ENCODE measurements around the gene BASP1.

Gene BASP1

GRCh38 chr5:17290540-17290974, 73.1 kb downstream of the BASP1 start:
- no peak for DNase-seq (ENCODE audit: low read depth)
- no peak overlapping the region for H3K4me3 ChIP-seq (ENCODE audit: low read depth, low read length)
- no peak for TF ChIP-seq CTCF (IDR thresholded peaks at IDR 0.05; ENCODE audit: low read depth, low read length)
- TF ChIP-seq POLR2A (IDR thresholded peaks at IDR 0.05; ENCODE audit: extremely low read depth, insufficient read length): no peak
- no peak for TF ChIP-seq MAX (IDR thresholded peaks at IDR 0.05; ENCODE audit: low read depth, low read length)
- TF ChIP-seq MYC (IDR thresholded peaks at IDR 0.05; ENCODE audit: low read depth, low read length): no peak

- no peak for DNase-seq (ENCODE audit: low read depth)
- TF ChIP-seq POLR2A (IDR thresholded peaks at IDR 0.05; ENCODE audit: extremely low read depth, insufficient read length) (no peak), MAX (IDR thresholded peaks at IDR 0.05; ENCODE audit: low read depth, low read length) (no peak), MYC (IDR thresholded peaks at IDR 0.05; ENCODE audit: low read depth, low read length) (no peak), CTCF (IDR thresholded peaks at IDR 0.05; ENCODE audit: low read depth, low read length) (no peak)
- H3K4me3 ChIP-seq (ENCODE audit: low read depth, low read length): no peak overlapping the region
Observed at GRCh38 chr5:17292434-17293015, 75.1 kb downstream of the BASP1 start.

- TF ChIP-seq CTCF (IDR thresholded peaks at IDR 0.05; ENCODE audit: low read depth, low read length) (no peak), MYC (IDR thresholded peaks at IDR 0.05; ENCODE audit: low read depth, low read length) (no peak), POLR2A (IDR thresholded peaks at IDR 0.05; ENCODE audit: extremely low read depth, insufficient read length) (no peak), MAX (IDR thresholded peaks at IDR 0.05; ENCODE audit: low read depth, low read length) (no peak)
- DNase-seq (ENCODE audit: low read depth): no peak
- no peak overlapping the region for H3K4me3 ChIP-seq (ENCODE audit: low read depth, low read length)
Observed at GRCh38 chr5:17294639-17295311, 77.3 kb downstream of the BASP1 start.

GRCh38 chr5:17295671-17296070, 78.2 kb downstream of the BASP1 start:
- DNase-seq (ENCODE audit: low read depth): no peak
- no peak overlapping the region for H3K4me3 ChIP-seq (ENCODE audit: low read depth, low read length)
- TF ChIP-seq MAX (IDR thresholded peaks at IDR 0.05; ENCODE audit: low read depth, low read length): no peak
- no peak for TF ChIP-seq CTCF (IDR thresholded peaks at IDR 0.05; ENCODE audit: low read depth, low read length)
- TF ChIP-seq MYC (IDR thresholded peaks at IDR 0.05; ENCODE audit: low read depth, low read length): no peak

- no peak for TF ChIP-seq MYC (IDR thresholded peaks at IDR 0.05; ENCODE audit: low read depth, low read length)
- TF ChIP-seq CTCF (IDR thresholded peaks at IDR 0.05; ENCODE audit: low read depth, low read length): no peak
- TF ChIP-seq MAX (IDR thresholded peaks at IDR 0.05; ENCODE audit: low read depth, low read length): no peak
- TF ChIP-seq POLR2A (IDR thresholded peaks at IDR 0.05; ENCODE audit: extremely low read depth, insufficient read length): no peak
- no peak overlapping the region for H3K4me3 ChIP-seq (ENCODE audit: low read depth, low read length)
- DNase-seq (ENCODE audit: low read depth): peak; percentile 41
Observed at GRCh38 chr5:17302106-17302505, 84.7 kb downstream of the BASP1 start.
